DMS53 treated with DMSO at 0.1 percent for 48 hours (cell line): Measurements from ENCODE around the gene TSHZ1.
A peak's percentile ranks its signal among the peaks of the same experiment; 100 is the strongest.

Source experiments
- DNase-seq: peaks from one replicate; lab custom pipeline; 2025; ENCODE audit not compliant: unreplicated experiment; lab: John Stamatoyannopoulos, UW

TSHZ1 gene

GRCh38 chr18:75210274-75211001, at the start of gene TSHZ1:
TSHZ1 (plus strand) TSS chr18:75210797; CDS start chr18:75211877, 1,080 bp downstream.
- DNase-seq, result peak; percentile 94

GRCh38 chr18:75161256-75162028, 49.2 kb upstream of the TSHZ1 start:
- DNase-seq, result peak; percentile 85

DNA sequence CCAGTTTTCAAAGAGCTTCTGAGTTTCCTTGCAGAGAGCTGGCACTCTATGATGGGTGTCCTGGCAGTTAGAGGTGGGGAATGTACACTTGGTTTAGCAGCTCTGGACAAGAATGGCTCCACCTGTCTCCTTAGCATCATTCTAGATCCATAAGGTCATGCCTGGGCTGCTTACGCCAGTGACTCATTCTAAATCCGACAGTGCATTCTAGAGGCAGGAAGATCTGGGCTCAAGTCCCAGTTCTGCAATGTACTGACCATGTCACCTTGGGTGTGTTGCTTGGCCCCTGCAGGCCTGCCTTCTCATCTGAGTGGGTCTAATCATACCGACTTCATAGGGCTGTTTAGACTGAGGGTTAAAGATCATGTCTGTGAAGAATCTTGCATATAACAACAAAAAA, 48.1 kb upstream of the TSHZ1 start:
- DNase-seq, result no peak

DNA sequence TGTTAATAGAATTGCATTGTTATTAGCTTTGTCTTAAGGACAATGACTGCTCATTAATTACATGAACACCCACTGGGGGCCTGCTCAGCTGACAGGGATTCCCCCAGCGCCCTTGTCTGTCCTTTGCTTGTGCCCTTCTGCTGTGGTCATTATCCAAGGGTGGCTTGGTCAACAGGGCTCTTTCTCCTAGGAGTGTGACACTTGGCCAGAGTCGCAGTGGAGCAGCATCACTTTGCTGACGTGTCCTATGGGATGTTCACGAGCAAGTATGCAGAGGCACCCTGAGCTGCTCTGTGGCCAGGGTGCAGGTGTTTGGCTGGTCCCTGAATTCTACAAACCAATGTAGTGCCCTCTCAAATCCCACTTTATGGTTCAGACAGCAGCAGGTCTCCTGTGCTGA, 47.6 kb upstream of the TSHZ1 start:
- no peak for DNase-seq

- no peak for DNase-seq
Observed at GRCh38 chr18:75163736-75164135, 46.9 kb upstream of the TSHZ1 start.

- no peak for DNase-seq
Observed at GRCh38 chr18:75164479-75164878, 46.1 kb upstream of the TSHZ1 start.

- DNase-seq, result no peak
Observed at GRCh38 chr18:75165926-75166325, 44.7 kb upstream of the TSHZ1 start.

DNA sequence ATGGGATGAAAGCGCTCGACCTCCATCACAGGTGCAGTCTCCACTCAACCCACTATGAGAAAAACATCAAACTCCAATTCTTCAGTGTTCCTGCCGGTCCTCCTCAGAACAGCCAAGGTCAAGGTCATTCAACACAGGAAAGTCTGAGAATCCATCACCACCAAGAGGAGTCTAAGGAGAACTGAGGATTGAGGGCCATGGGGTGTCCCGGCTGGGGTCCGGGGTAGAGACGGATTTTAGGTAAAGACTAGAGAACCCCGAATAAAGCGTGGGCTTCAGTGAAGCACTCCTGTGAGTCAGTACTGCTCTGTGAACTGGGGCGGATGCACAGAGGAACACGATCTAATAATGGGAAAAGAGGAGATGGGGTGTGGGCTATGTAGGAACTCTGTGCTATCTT, 43.5 kb upstream of the TSHZ1 start:
- no peak for DNase-seq

- DNase-seq, result no peak
Observed at GRCh38 chr18:75167759-75168618, 42.6 kb upstream of the TSHZ1 start.

DNA sequence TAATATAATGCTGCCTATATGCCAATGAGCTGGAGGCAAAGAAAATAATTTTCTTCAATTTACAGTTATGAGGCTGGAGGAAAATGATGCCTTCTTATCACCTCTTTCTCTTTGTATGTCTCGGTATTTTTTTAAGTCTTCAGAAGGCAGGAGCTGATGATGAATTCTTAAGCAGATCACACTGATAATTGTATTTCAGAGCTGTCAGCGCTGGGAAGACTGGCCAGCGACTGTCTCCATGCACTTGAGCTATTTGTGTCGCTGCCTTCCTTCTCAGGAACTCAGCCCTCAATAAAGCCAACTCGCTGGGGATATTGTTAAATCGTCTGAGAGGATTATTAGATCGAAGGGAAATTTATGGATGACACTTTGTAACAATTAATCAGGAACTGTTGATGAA, 42.0 kb upstream of the TSHZ1 start:
- no peak for DNase-seq

GRCh38 chr18:75169411-75169810, 41.2 kb upstream of the TSHZ1 start:
- no peak for DNase-seq

DNA sequence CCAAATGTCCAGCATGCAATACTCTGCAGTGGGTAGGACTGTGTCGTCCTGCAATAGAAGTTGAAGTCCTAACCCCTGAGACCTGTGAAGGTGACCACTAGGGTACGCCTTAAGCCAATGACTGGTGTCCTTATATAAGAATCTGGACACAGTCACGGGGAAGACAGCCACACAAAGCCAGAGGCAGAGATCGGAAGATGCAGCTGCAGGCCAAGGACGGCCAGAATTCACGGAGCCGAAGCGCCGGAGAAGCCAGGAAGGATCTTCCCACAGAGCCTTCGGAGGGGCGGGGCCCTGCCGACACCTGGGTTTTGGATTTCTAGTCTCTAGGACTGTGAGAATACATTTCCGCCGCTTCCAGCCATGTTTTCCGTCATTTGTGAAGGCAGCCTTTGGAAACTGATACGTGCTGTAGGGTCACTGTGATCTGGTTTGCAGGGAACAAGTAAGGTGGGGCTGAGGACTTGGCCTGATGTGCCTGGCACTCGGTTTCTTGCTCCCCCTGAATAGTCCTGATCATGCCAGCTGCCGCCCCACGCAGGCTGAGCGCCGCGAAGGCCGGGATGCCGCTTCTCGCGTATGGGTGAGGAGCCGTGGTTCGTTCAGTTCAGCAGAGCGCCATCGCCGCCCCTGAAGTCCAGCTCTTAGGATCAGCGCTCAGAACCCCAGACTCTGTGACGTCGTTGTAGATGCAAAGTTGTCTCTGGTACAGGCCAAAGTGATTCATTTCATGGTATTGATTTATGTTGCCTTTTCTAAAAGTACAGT, 40.4 kb upstream of the TSHZ1 start:
- DNase-seq, result no peak

- DNase-seq, result no peak
Observed at GRCh38 chr18:75170916-75171315, 39.7 kb upstream of the TSHZ1 start.

GRCh38 chr18:75172299-75173124, 38.1 kb upstream of the TSHZ1 start:
- DNase-seq, result no peak

DNA sequence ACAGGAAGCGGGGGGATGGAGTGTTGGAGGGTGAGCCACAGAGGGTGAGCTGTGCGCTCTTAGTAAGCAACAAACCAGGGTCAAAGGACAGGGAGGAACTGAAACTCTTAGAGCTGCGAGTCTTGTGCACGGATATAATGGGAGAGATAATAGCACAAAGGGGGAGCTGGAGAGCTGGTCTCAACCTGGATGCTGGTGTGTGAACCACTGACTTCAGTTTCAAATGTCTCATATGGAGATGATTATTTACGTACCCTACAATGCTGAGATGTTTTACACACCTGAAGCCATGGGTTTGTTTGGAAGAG, 37.5 kb upstream of the TSHZ1 start:
- DNase-seq, result no peak

- no peak for DNase-seq
Observed at GRCh38 chr18:75173738-75174137, 36.9 kb upstream of the TSHZ1 start.

- DNase-seq, result no peak
Observed at GRCh38 chr18:75176849-75177248, 33.7 kb upstream of the TSHZ1 start.

DNA sequence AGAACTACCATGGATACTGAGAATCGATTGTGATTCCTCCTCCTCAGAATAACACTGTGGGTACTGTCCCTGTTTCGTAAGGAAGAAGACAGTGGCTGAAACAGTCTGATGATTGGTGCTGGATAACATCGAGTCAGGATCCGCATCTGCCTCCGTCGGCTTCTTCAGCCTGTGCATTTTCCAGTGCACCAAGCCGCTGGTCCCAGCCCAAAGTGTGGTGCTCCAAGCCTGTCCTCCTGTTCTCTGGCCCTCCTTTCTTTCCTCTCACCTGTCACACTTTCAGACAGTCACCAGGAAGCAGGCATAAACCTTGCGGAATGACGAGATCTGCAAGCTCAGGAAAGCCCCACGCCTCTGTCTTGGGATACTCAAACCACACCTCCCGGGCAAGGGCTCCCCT, 32.2 kb upstream of the TSHZ1 start:
- DNase-seq, result no peak

DNA sequence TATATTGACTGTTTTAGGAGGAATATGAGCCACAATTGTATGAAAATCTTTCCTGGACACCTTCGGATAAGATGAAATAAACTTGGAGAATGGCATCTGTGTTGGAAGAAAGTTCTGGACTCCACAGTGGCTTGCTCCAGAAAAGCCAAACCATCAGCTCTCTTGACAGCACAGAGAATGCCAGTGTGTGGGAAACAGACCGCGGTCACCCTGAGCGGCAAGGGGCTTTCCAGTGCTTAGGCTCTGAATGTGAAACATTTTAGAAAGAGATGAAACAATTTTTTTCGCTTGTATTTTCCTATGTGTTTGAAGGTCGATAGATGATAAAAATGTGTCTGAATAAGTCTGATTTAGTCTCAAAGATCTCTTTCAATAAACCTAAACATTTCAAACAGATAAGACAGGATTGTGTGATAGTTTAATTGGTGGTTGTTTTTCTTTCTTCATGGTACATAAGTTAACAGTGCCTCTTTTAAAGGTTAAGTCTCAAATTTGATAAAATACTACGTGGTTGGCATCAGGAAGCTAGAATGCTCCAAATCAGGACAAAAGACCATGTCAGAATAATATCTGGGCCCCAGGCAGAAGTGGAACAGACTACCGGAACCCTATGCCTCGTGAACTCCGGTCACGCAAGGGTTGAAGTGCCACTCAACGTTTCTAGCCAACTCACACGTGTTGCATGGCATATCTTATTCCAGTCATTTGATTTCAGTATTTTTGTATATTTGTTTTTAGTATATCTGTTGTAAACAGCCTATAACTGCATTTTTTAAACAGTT, 30.6 kb upstream of the TSHZ1 start:
- no peak for DNase-seq
